Stimulated activated CD8-positive, alpha-beta memory T cell treated with anti-CD3 and anti-CD28 coated beads, Interleukin-12 subunit alpha, Interleukin-12 subunit beta, amount 100 ng/mL, for 4 hours (primary cell): ENCODE data around the gene CEP162.
"Not testable (repeated sequence)": the region's sequence is repeated elsewhere in the genome, so short reads cannot be mapped to it uniquely, and the experiment has no call there.

Source experiments
- DNase-seq: peaks from one replicate; pipeline ENCODE4 v3.0.0-alpha.2; 2020; ENCODE audit warnings: low read depth

The CEP162 gene

GRCh38 chr6:84089081-84089480 lies 138.4 kb downstream of the CEP162 start:
- DNase-seq = no peak

GRCh38 chr6:84086545-84087429 lies 140.7 kb downstream of the CEP162 start:
- DNase-seq = no peak

- no peak for DNase-seq
Observed at GRCh38 chr6:84086056-84086455, 141.4 kb downstream of the CEP162 start.

GRCh38 chr6:84084705-84085104 lies 142.7 kb downstream of the CEP162 start:
- not testable (repeated sequence) for DNase-seq

GRCh38 chr6:84082689-84083265 lies 144.7 kb downstream of the CEP162 start:
- no peak for DNase-seq

GRCh38 chr6:84081222-84081621 lies 146.2 kb downstream of the CEP162 start:
- DNase-seq = no peak

- DNase-seq = no peak
Observed at GRCh38 chr6:84078335-84078734, 149.1 kb downstream of the CEP162 start.

- no peak for DNase-seq
Observed at GRCh38 chr6:84077645-84078044, 149.8 kb downstream of the CEP162 start.

GRCh38 chr6:84074988-84075781 lies 152.3 kb downstream of the CEP162 start:
- DNase-seq = no peak
